Measurements from ENCODE around the gene C16orf89. TPM values are rescaled to one million over a fixed set of nuclear protein-coding genes. Genes with fewer than 3 reads are reported as not detected.

The C16orf89 gene
- total RNA-seq, 4 donors from 2014 or later = 0.38 to 4.8 (median 2.4) TPM

GRCh38 chr16:5011637-5012036 is 54.1 kb downstream of the C16orf89 start:
- TF ChIP-seq POLR2A (IDR thresholded peaks at IDR 0.05) (no peak), CTCF (IDR thresholded peaks at IDR 0.05) (no peak)
- 60 to 62% methylated on average over 3 to 4 of the region's 4 CpGs for WGBS, 2 donors
- DNase-seq = no peak

GRCh38 chr16:5010576-5011329 is 55.0 kb downstream of the C16orf89 start:
- no peaks in the 10 kb centered on the region for H3K4me1 ChIP-seq
- WGBS, 2 donors = 37% methylated on average over 3 of the region's 15 CpGs; no CpG with 5 or more reads in 1 of the 2 donors
- no peak for DNase-seq

More at GRCh38 chr16:5011637-5012036, 54.1 kb downstream of the C16orf89 start:
- H3K4me3 ChIP-seq = no peak overlapping the region
- H3K4me1 ChIP-seq = no peaks in the 10 kb centered on the region
- H3K27me3 ChIP-seq = peaks cover 0 to 11% (median 0%) of the 10 kb centered on the region in 4 donors
- H3K36me3 ChIP-seq = no peaks in the 10 kb centered on the region
- H3K27ac ChIP-seq = no peak overlapping the region
- intact Hi-C loops (cut with DNase I) = no loop called here
- H3K9me3 ChIP-seq = no peaks in the 10 kb centered on the region

GRCh38 chr16:5008311-5008731 is 57.4 kb downstream of the C16orf89 start:
- Histone ChIP-seq H3K9me3 (no peaks in the 10 kb centered on the region), H3K36me3 (no peaks in the 10 kb centered on the region), H3K4me3 (no peak overlapping the region), H3K27me3 (peaks cover 0 to 18% (median 0%) of the 10 kb centered on the region in 4 donors), H3K27ac (no peak overlapping the region), H3K4me1 (no peaks in the 10 kb centered on the region)
- no peak for DNase-seq
- WGBS, 2 donors = 75 to 79% methylated on average over 5 of the region's 18 CpGs
- intact Hi-C loops (cut with DNase I) = no loop called here
- TF ChIP-seq CTCF (IDR thresholded peaks at IDR 0.05) (no peak), POLR2A (IDR thresholded peaks at IDR 0.05) (no peak)

More at GRCh38 chr16:5010576-5011329, 55.0 kb downstream of the C16orf89 start:
- Histone ChIP-seq H3K4me3 (no peak overlapping the region), H3K27ac (no peak overlapping the region), H3K27me3 (peaks cover 0 to 11% (median 0%) of the 10 kb centered on the region in 4 donors), H3K36me3 (no peaks in the 10 kb centered on the region), H3K9me3 (no peaks in the 10 kb centered on the region)
- TF ChIP-seq POLR2A (IDR thresholded peaks at IDR 0.05) = no peak
- TF ChIP-seq CTCF (IDR thresholded peaks at IDR 0.05) = no peak
- intact Hi-C loops (cut with DNase I) = no loop called here

- intact Hi-C loops (cut with DNase I) = no loop called here
- WGBS, 2 donors = 79 to 86% methylated on average over 3 to 9 of the region's 10 CpGs
Measured at GRCh38 chr16:5007256-5007655, 58.5 kb downstream of the C16orf89 start.

More at GRCh38 chr16:5007256-5007655, 58.5 kb downstream of the C16orf89 start:
- DNase-seq = no peak
- Histone ChIP-seq H3K36me3 (no peaks in the 10 kb centered on the region), H3K4me1 (no peaks in the 10 kb centered on the region), H3K9me3 (no peaks in the 10 kb centered on the region), H3K27ac (no peak overlapping the region), H3K4me3 (no peak overlapping the region), H3K27me3 (peaks cover 0 to 18% (median 0%) of the 10 kb centered on the region in 4 donors)
- TF ChIP-seq CTCF (IDR thresholded peaks at IDR 0.05) (no peak), POLR2A (IDR thresholded peaks at IDR 0.05) (no peak)
